GM13977 (cell line): ENCODE measurements around the gene POLR3A.

Source experiments
- DNase-seq: peaks from one replicate; pipeline ENCODE4 v3.0.0; 2012; ENCODE audit warnings: low spot score
- in situ Hi-C: fragments of 300-500 bp; cut with MboI; formaldehyde crosslinking; loops from one replicate; pipeline ENCODE4 v1.12.0; 2022; ENCODE audit warnings: low sequenced_read_pairs, low pct_unique_long_range_greater_than_20kb, mixed read lengths, inconsistent platforms; ENCODE audit not compliant: unreplicated experiment
- TF ChIP-seq, protein P1 (sequence below): IDR thresholded peaks from 2 replicates; pipeline ENCODE4 v1.5.1; 2012; ENCODE audit warnings: mild to moderate bottlenecking, control low read depth; ENCODE audit not compliant: insufficient read depth; ENCODE audit errors: extremely low read depth, missing control alignments

POLR3A gene

DNA sequence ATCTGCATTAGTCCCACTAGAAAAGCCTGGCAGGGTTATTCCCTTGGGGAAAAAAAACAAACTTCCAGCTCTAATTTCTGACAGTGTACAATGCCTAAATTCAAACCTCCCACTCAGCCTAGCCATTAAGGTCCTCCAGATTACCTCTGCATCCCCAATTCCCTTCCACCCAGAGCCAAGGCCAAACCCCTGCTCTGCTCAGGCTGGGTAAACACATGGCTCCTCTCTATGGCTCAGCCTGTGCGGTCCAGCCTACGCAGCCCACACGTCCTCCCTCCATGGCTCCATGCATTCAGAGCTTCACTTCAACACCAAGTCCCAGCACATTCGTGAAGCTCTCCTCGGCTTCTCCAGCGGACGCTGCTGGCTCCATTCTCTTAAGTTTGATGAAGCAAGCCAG, 107.9 kb downstream of the POLR3A start:
- TF ChIP-seq, protein P1, sequence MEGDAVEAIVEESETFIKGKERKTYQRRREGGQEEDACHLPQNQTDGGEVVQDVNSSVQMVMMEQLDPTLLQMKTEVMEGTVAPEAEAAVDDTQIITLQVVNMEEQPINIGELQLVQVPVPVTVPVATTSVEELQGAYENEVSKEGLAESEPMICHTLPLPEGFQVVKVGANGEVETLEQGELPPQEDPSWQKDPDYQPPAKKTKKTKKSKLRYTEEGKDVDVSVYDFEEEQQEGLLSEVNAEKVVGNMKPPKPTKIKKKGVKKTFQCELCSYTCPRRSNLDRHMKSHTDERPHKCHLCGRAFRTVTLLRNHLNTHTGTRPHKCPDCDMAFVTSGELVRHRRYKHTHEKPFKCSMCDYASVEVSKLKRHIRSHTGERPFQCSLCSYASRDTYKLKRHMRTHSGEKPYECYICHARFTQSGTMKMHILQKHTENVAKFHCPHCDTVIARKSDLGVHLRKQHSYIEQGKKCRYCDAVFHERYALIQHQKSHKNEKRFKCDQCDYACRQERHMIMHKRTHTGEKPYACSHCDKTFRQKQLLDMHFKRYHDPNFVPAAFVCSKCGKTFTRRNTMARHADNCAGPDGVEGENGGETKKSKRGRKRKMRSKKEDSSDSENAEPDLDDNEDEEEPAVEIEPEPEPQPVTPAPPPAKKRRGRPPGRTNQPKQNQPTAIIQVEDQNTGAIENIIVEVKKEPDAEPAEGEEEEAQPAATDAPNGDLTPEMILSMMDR = no peak

DNA sequence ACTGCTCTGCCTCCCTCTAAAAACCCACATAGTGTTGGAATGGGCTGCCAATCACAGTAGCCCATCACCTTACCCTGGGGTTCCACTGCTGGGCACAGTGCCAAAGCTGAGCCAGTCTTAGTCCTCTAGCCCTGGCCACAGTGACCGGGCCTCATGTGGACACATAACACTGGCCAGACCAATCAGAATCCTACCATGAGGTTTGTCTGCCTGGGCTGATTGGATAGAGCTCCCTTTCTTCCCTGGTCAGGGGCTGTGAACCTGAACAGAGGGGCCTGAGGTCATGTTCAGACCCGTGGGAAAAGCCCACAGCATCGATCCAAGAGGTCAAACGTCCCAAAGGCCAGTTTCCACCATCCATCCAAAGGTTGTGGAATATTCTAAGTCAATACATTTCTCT, 108.8 kb downstream of the POLR3A start:
- in situ Hi-C loops = no loop called here
- TF ChIP-seq, protein P1 = no peak
- DNase-seq = no peak

More for the DNA sequence above, 107.9 kb downstream of the POLR3A start:
- in situ Hi-C loops = no loop called here
- no peak for DNase-seq

DNA sequence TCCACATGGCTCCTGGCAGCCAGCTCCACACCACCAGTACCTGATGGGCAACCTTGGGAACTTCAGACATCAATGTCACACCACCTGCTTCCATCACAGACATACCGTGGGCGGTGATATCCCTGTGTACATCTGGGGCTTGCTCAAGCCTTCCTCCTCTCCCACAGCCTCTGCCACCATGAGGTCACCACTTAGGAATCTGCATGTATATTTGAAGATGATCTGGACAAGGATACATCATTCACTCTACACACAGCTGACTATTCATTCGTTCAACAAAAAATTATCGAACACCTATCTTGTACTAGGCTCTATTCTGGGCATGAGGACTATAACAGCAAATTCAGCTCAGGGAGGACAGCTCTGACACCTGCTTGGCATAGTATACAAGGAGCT, 109.6 kb downstream of the POLR3A start:
- TF ChIP-seq, protein P1 = no peak
- DNase-seq = no peak
- in situ Hi-C loops = no loop called here
